CD8-positive, alpha-beta memory T cell (primary cell): Measurements from ENCODE around the gene TMEM106A. TPM values are rescaled to one million over a fixed set of nuclear protein-coding genes. Genes with fewer than 3 reads are reported as not detected.
A peak's percentile ranks its signal among the peaks of the same experiment; 100 is the strongest.
"Not testable (repeated sequence)": the region's sequence is repeated elsewhere in the genome, so short reads cannot be mapped to it uniquely, and the experiment has no call there.

ENCODE experiments used
- CTCF ChIA-PET: fragments of 350-600 bp; sonication (Branson Sonifier 250); formaldehyde crosslinking; loops from one replicate; lab custom pipeline; 2021; ENCODE audit warnings: antibody characterized with exemption; lab: Charles Lee
- POLR2A ChIA-PET: fragments of 350-600 bp; sonication (Branson Sonifier 250); formaldehyde crosslinking; loops from one replicate; lab custom pipeline; 2021; ENCODE audit warnings: antibody characterized with exemption; lab: Charles Lee
- DNase-seq, 5 donors: peaks; one replicate each; pipeline versions ENCODE4 v3.0.0 to v3.0.0-alpha.2; 2020 to 2022; ENCODE audit warnings: mixed read lengths in 1 of 5
- H3K27ac ChIP-seq: one replicate; pipeline ENCODE4 v1.7.0; 2013; ENCODE audit warnings: low read depth, mild to moderate bottlenecking, low read length, moderate library complexity
- H3K27me3 ChIP-seq: 2 replicates; pipeline ENCODE4 v1.7.0; 2013; ENCODE audit warnings: low read length, mild to moderate bottlenecking; ENCODE audit not compliant: insufficient read depth, poor library complexity, severe bottlenecking
- H3K36me3 ChIP-seq: 2 replicates; pipeline ENCODE4 v1.7.0; 2013; ENCODE audit warnings: mild to moderate bottlenecking, low read length, moderate library complexity; ENCODE audit not compliant: insufficient read depth
- H3K4me1 ChIP-seq: 2 replicates; pipeline ENCODE4 v1.7.0; 2013; ENCODE audit warnings: mild to moderate bottlenecking, low read length, moderate library complexity; ENCODE audit not compliant: insufficient read depth
- H3K4me3 ChIP-seq: 2 replicates; pipeline ENCODE4 v1.7.0; 2013; ENCODE audit warnings: mild to moderate bottlenecking, low read length
- H3K9me3 ChIP-seq: 2 replicates; pipeline ENCODE4 v1.7.0; 2013; ENCODE audit warnings: mild to moderate bottlenecking, low read length
- H3K27ac Mint-ChIP-seq, 8 donors: one replicate each; pipeline ENCODE4 v1.8.0; 2020 to 2021; ENCODE audit warnings: mixed read lengths in 8 of 8, mild to moderate bottlenecking in 6 of 8, inconsistent platforms in 3 of 8, moderate library complexity in 3 of 8
- H3K27me3 Mint-ChIP-seq, 2 donors: one replicate each; pipeline ENCODE4 v1.8.0; 2020 to 2021; ENCODE audit warnings: mixed read lengths in 2 of 2, mild to moderate bottlenecking in 1 of 2, moderate library complexity in 1 of 2
- H3K36me3 Mint-ChIP-seq, 3 donors: one replicate each; pipeline ENCODE4 v1.8.0; 2020 to 2021; ENCODE audit warnings: mixed read lengths in 3 of 3, inconsistent platforms in 1 of 3, mild to moderate bottlenecking in 1 of 3
- H3K4me1 Mint-ChIP-seq, 3 donors: one replicate each; pipeline ENCODE4 v1.8.0; 2020 to 2021; ENCODE audit warnings: mixed read lengths in 3 of 3, inconsistent platforms in 1 of 3, mild to moderate bottlenecking in 1 of 3
- H3K4me3 Mint-ChIP-seq, 7 donors: one replicate each; pipeline ENCODE4 v1.8.0; 2020 to 2021; ENCODE audit warnings: mixed read lengths in 7 of 7, mild to moderate bottlenecking in 6 of 7, moderate library complexity in 4 of 7, inconsistent platforms in 2 of 7
- H3K9me3 Mint-ChIP-seq, 5 donors: one replicate each; pipeline ENCODE4 v1.8.0; 2020 to 2022; ENCODE audit warnings: mixed read lengths in 5 of 5, mild to moderate bottlenecking in 3 of 5, moderate library complexity in 2 of 5, inconsistent platforms in 1 of 5
- polyA plus RNA-seq: library from polyadenylated mRNA; unstranded; fragments of 300-500 nt; fragmentation: Illumina TruSeq; gene quantifications from one replicate; pipeline ENCODE4 v1.2.3, GENCODE V29; 2021
- total RNA-seq, 2 experiments: library from RNA; stranded (reverse); gene quantifications; one replicate each; pipeline ENCODE4 v1.2.3, GENCODE V29; 2021

TMEM106A gene
- total RNA-seq, result 10 to 100 TPM in 1 of 2 experiments, 1 to 10 TPM in 1; 8.8 to 10.2 TPM
- polyA plus RNA-seq, result 5.3 TPM

- H3K27me3 ChIP-seq, result no peaks in the 10 kb centered on the region
- CTCF ChIA-PET, result interaction anchor here (0.7 to 3.6 kb wide), 10 partner anchors 12 to 213 kb away, joined by 3 to 12 read pairs (median 4); partner anchors contain the start of genes IFI35 and RPL27
- H3K27me3 Mint-ChIP-seq, result no peaks in the 10 kb centered on the region
These were observed at the start of gene TMEM106A for GRCh38 chr17:43211480-43212402. TSS of gene TMEM106A (plus strand) at chr17:43211875. CDS start at chr17:43213042, 1,167 bp downstream.

GRCh38 chr17:43165971-43166370 lies 45.7 kb upstream of the TMEM106A start:
- H3K27me3 ChIP-seq, H3K4me1 Mint-ChIP-seq, H3K36me3 ChIP-seq, POLR2A ChIA-PET, H3K9me3 Mint-ChIP-seq, H3K27ac ChIP-seq, H3K4me3 ChIP-seq, CTCF ChIA-PET, H3K9me3 ChIP-seq, DNase-seq, H3K27me3 Mint-ChIP-seq: not testable (repeated sequence)
- Mint-ChIP-seq H3K4me3 (peak overlapping the region in 1 of 7 donors; percentile 63), H3K36me3 (peaks cover 0 to 20% (median 3%) of the 10 kb centered on the region in 3 donors), H3K27ac (peak overlapping the region in 3 of 8 donors; percentile 16 to 85 (median 43))
- H3K4me1 ChIP-seq, result peaks cover 12% of the 10 kb centered on the region

More at GRCh38 chr17:43211480-43212402, at the start of gene TMEM106A:
- H3K4me3 ChIP-seq, result peak within 1 kb of the TSS; percentile 79
- Mint-ChIP-seq H3K27ac (peak within 1 kb of the TSS; percentile 59 to 98 (median 96)), H3K4me3 (peak within 1 kb of the TSS; percentile 83 to 100 (median 96)), H3K9me3 (peaks cover 0 to 1% (median 0%) of the 10 kb centered on the region in 5 donors), H3K36me3 (peaks cover 12 to 70% (median 19%) of the 10 kb centered on the region in 3 donors), H3K4me1 (peaks cover 34 to 54% (median 44%) of the 10 kb centered on the region in 3 donors)
- H3K36me3 ChIP-seq, result peaks cover 7% of the 10 kb centered on the region
- DNase-seq, result peak; percentile 64 to 84 (median 69)
- peak within 1 kb of the TSS; percentile 76 for H3K27ac ChIP-seq
- no peaks in the 10 kb centered on the region for H3K9me3 ChIP-seq
- peaks cover 23% of the 10 kb centered on the region for H3K4me1 ChIP-seq
- POLR2A ChIA-PET, result interaction anchor here (0.5 to 3.7 kb wide), 14 partner anchors 12 to 1523 kb away, joined by 3 to 29 read pairs (median 4); partner anchors contain the start of genes DHX8, EIF1, NBR1 and RPL27

GRCh38 chr17:43169561-43170139 lies 42.0 kb upstream of the TMEM106A start:
- Histone ChIP-seq H3K9me3 (no peaks in the 10 kb centered on the region), H3K27ac (peak overlapping the region; percentile 99), H3K36me3 (no peaks in the 10 kb centered on the region), H3K4me3 (peak overlapping the region; percentile 90), H3K4me1 (peaks cover 33% of the 10 kb centered on the region), H3K27me3 (no peaks in the 10 kb centered on the region)
- ChIA-PET CTCF (interaction anchor here (1.0 to 1.2 kb wide), 2 partner anchors 43 to 314 kb away, joined by 3 read pairs; partner anchors contain the start of gene DHX8), POLR2A (interaction anchor here (0.5 to 1.5 kb wide), 10 partner anchors 42 to 1490 kb away, joined by 3 to 6 read pairs (median 4); partner anchors contain the start of genes BRCA1, DHX8, RPL27 and TMEM106A)
- Mint-ChIP-seq H3K27ac (no peak overlapping the region), H3K4me1 (peaks cover 19 to 25% (median 25%) of the 10 kb centered on the region in 3 donors), H3K36me3 (peaks cover 0 to 12% (median 3%) of the 10 kb centered on the region in 3 donors), H3K9me3 (no peaks in the 10 kb centered on the region), H3K27me3 (no peaks in the 10 kb centered on the region), H3K4me3 (no peak overlapping the region)
- peak in 1 of 5 donors; percentile 50 for DNase-seq

GRCh38 chr17:43170140-43170765 lies 41.4 kb upstream of the TMEM106A start:
- H3K36me3 ChIP-seq, result no peaks in the 10 kb centered on the region
- peaks cover 0 to 14% (median 3%) of the 10 kb centered on the region in 3 donors for H3K36me3 Mint-ChIP-seq
- no peaks in the 10 kb centered on the region for H3K9me3 ChIP-seq
- H3K9me3 Mint-ChIP-seq, result no peaks in the 10 kb centered on the region
- peak overlapping the region; percentile 99 for H3K27ac ChIP-seq
- ChIA-PET POLR2A (interaction anchor here (0.5 to 1.5 kb wide), 9 partner anchors 42 to 1491 kb away, joined by 3 to 6 read pairs (median 4); partner anchors contain the start of genes BRCA1, DHX8, RPL27 and TMEM106A), CTCF (interaction anchor here (1.2 kb wide), 1 partner anchor 42 kb away, joined by 3 read pairs; no protein-coding TSS in a partner anchor)
- peak; percentile 78 to 93 (median 91) for DNase-seq
- H3K27me3 ChIP-seq, result no peaks in the 10 kb centered on the region
- no peak overlapping the region for H3K4me3 Mint-ChIP-seq
- no peak overlapping the region for H3K27ac Mint-ChIP-seq
- peaks cover 35% of the 10 kb centered on the region for H3K4me1 ChIP-seq
- no peaks in the 10 kb centered on the region for H3K27me3 Mint-ChIP-seq
- peaks cover 25 to 30% (median 28%) of the 10 kb centered on the region in 3 donors for H3K4me1 Mint-ChIP-seq
- peak overlapping the region; percentile 90 for H3K4me3 ChIP-seq

- Histone ChIP-seq H3K27ac (peak within 1 kb of the TSS; percentile 99), H3K4me1 (peaks cover 43% of the 10 kb centered on the region), H3K9me3 (no peaks in the 10 kb centered on the region), H3K36me3 (no peaks in the 10 kb centered on the region), H3K4me3 (peak within 1 kb of the TSS; percentile 90), H3K27me3 (no peaks in the 10 kb centered on the region)
- POLR2A ChIA-PET, result interaction anchor here (0.6 to 1.8 kb wide), 11 partner anchors 41 to 313 kb away, joined by 3 to 15 read pairs (median 5); partner anchors contain the start of genes DHX8, RPL27 and TMEM106A
- no peaks in the 10 kb centered on the region for H3K27me3 Mint-ChIP-seq
- CTCF ChIA-PET, result interaction anchor here (1.0 to 1.8 kb wide), 4 partner anchors 139 to 173 kb away, joined by 3 to 6 read pairs (median 5); partner anchors contain the start of gene RPL27
- H3K4me3 Mint-ChIP-seq, result no peak within 1 kb of the TSS
- no peak within 1 kb of the TSS for H3K27ac Mint-ChIP-seq
- peaks cover 0 to 22% (median 3%) of the 10 kb centered on the region in 3 donors for H3K36me3 Mint-ChIP-seq
- no peaks in the 10 kb centered on the region for H3K9me3 Mint-ChIP-seq
- peak; percentile 87 to 98 (median 96) for DNase-seq
- peaks cover 30 to 37% (median 34%) of the 10 kb centered on the region in 3 donors for H3K4me1 Mint-ChIP-seq
These were observed 40.7 kb upstream of the TMEM106A start, which contains the start of gene NBR1 for GRCh38 chr17:43170766-43171585. TSS of gene NBR1 (plus strand) at chr17:43171214. CDS start at chr17:43175800, 4,586 bp downstream.

GRCh38 chr17:43171586-43172487 lies 39.8 kb upstream of the TMEM106A start:
- Mint-ChIP-seq H3K36me3 (peaks cover 0 to 26% (median 5%) of the 10 kb centered on the region in 3 donors), H3K27me3 (no peaks in the 10 kb centered on the region), H3K27ac (no peak overlapping the region), H3K9me3 (no peaks in the 10 kb centered on the region), H3K4me1 (peaks cover 35 to 45% (median 41%) of the 10 kb centered on the region in 3 donors), H3K4me3 (no peak overlapping the region)
- no peaks in the 10 kb centered on the region for H3K9me3 ChIP-seq
- peak overlapping the region; percentile 90 for H3K4me3 ChIP-seq
- DNase-seq, result no peak
- H3K36me3 ChIP-seq, result no peaks in the 10 kb centered on the region
- POLR2A ChIA-PET, result interaction anchor here (0.6 to 1.8 kb wide), 12 partner anchors 40 to 333 kb away, joined by 3 to 15 read pairs (median 4); partner anchors contain the start of genes DHX8, RPL27 and TMEM106A
- H3K27me3 ChIP-seq, result no peaks in the 10 kb centered on the region
- H3K4me1 ChIP-seq, result peaks cover 51% of the 10 kb centered on the region
- CTCF ChIA-PET, result interaction anchor here (0.8 to 1.8 kb wide), 5 partner anchors 43 to 174 kb away, joined by 3 to 6 read pairs (median 5); partner anchors contain the start of gene RPL27
- peak overlapping the region; percentile 99 for H3K27ac ChIP-seq
